ENCODE results near the gene SLC30A2.
"Not testable (repeated sequence)": the region's sequence is repeated elsewhere in the genome, so short reads cannot be mapped to it uniquely, and the experiment has no call there.

Gene SLC30A2

GRCh38 chr1:26045722-26046245, at the start of gene SLC30A2:
Gene SLC30A2 (minus strand): TSS chr1:26046118. CDS start chr1:26045896, 222 bp downstream.
- DNase-seq: no peak

- no peak for DNase-seq
Measured at GRCh38 chr1:26094677-26095383, 48.9 kb upstream of the SLC30A2 start.

- no peak for DNase-seq
Measured at GRCh38 chr1:26094076-26094669, 48.3 kb upstream of the SLC30A2 start.

GRCh38 chr1:26093569-26093968, 47.7 kb upstream of the SLC30A2 start:
- not testable (repeated sequence) for DNase-seq

- DNase-seq: no peak
Measured at GRCh38 chr1:26092422-26092821, 46.5 kb upstream of the SLC30A2 start.

- no peak for DNase-seq
Measured at GRCh38 chr1:26090893-26091292, 45.0 kb upstream of the SLC30A2 start.

GRCh38 chr1:26089125-26089524, 43.2 kb upstream of the SLC30A2 start:
- no peak for DNase-seq

GRCh38 chr1:26084844-26085243, 38.9 kb upstream of the SLC30A2 start:
- no peak for DNase-seq

GRCh38 chr1:26084091-26084561, 38.2 kb upstream of the SLC30A2 start:
- no peak for DNase-seq

GRCh38 chr1:26083208-26083607, 37.3 kb upstream of the SLC30A2 start:
- no peak for DNase-seq

- DNase-seq: no peak
Measured at GRCh38 chr1:26082020-26082350, 36.1 kb upstream of the SLC30A2 start.

GRCh38 chr1:26081267-26082019, 35.5 kb upstream of the SLC30A2 start:
- peak; percentile 5 for DNase-seq

- no peak for DNase-seq
Measured at GRCh38 chr1:26079960-26080814, 34.3 kb upstream of the SLC30A2 start.

- no peak for DNase-seq
Measured at GRCh38 chr1:26079178-26079563, 33.3 kb upstream of the SLC30A2 start.

GRCh38 chr1:26078286-26079177, 32.6 kb upstream of the SLC30A2 start:
- DNase-seq: no peak

- DNase-seq: no peak
Measured at GRCh38 chr1:26077524-26077923, 31.6 kb upstream of the SLC30A2 start.

- DNase-seq: no peak
Measured at GRCh38 chr1:26075421-26076144, 29.7 kb upstream of the SLC30A2 start.

GRCh38 chr1:26072305-26072704, 26.4 kb upstream of the SLC30A2 start:
- DNase-seq: no peak

GRCh38 chr1:26070963-26071342, 25.0 kb upstream of the SLC30A2 start:
- DNase-seq: no peak

GRCh38 chr1:26070296-26070962, 24.5 kb upstream of the SLC30A2 start:
- DNase-seq: peak; percentile 29

- DNase-seq: no peak
Measured at GRCh38 chr1:26069941-26070295, 24.0 kb upstream of the SLC30A2 start.

All from MV-4-11 (cell line).